Endothelial cell of umbilical vein (primary cell): ENCODE data around the gene SLC12A6. TPM values are rescaled to one million over a fixed set of nuclear protein-coding genes. Genes with fewer than 3 reads are reported as not detected.

Experiments
- BruUV-seq: library from RNA; stranded (reverse); fragments of 400-500 nt; replicated peaks from 2 replicates; lab custom pipeline; 2021; lab: Mats Ljungman, UMichigan
- CTCF ChIA-PET: fragments of 300-600, 350-600 bp; sonication (Branson Sonifier 250); formaldehyde crosslinking; loops from one replicate; lab custom pipeline; 2021; ENCODE audit warnings: antibody characterized with exemption, inconsistent platforms; lab: Charles Lee
- POLR2A ChIA-PET: fragments of 300-600, 350-600 bp; sonication (Branson Sonifier 250); formaldehyde crosslinking; loops from one replicate; lab custom pipeline; 2021; ENCODE audit warnings: antibody characterized with exemption, inconsistent platforms; lab: Charles Lee
- DNase-seq: peaks from one replicate; pipeline ENCODE4 v3.0.0-alpha.2; 2011; ENCODE audit warnings: low read depth, low spot score
- FAIRE-seq: peaks from 2 replicates; lab custom pipeline; 2011; peaks lifted over from hg19 to GRCh38; lab: Jason Lieb, UNC
- H2AFZ ChIP-seq: 2 replicates; pipeline ENCODE4 v1.6.0; 2012; ENCODE audit warnings: low read depth, low read length, control low read depth, inconsistent platforms
- H3K27ac ChIP-seq: 2 replicates; pipeline ENCODE4 v1.5.1; 2011; ENCODE audit warnings: low read depth, mild to moderate bottlenecking, control low read depth, low read length, moderate library complexity; ENCODE audit not compliant: insufficient read depth
- H3K27me3 ChIP-seq, 2 experiments: 2 replicates each; pipeline versions ENCODE4 v1.6.0 to v1.6.1; 2011; ENCODE audit warnings: low read length in 2 of 2, mixed read lengths in 1 of 2; ENCODE audit not compliant: control insufficient read depth in 2 of 2, insufficient read depth in 2 of 2
- H3K36me3 ChIP-seq, 2 experiments: 2 replicates in 1 of 2; 3 replicates in 1 of 2; pipeline ENCODE4 v1.5.1; 2011; ENCODE audit warnings: low read length in 2 of 2, mild to moderate bottlenecking in 1 of 2, moderate library complexity in 1 of 2; ENCODE audit not compliant: control insufficient read depth in 2 of 2, insufficient read depth in 2 of 2; ENCODE audit errors: extremely low read depth in 1 of 2
- H3K4me1 ChIP-seq: 3 replicates; pipeline ENCODE4 v1.5.1; 2011; ENCODE audit warnings: mild to moderate bottlenecking, low read length; ENCODE audit not compliant: control insufficient read depth, insufficient read depth; ENCODE audit errors: extremely low read depth
- H3K4me2 ChIP-seq: 2 replicates; pipeline ENCODE4 v1.6.1; 2011; ENCODE audit warnings: low read length, control low read depth, mixed read lengths; ENCODE audit not compliant: insufficient read depth
- H3K4me3 ChIP-seq, 3 experiments: fragments of 200-600 bp in 1 of 3; sonication (generic), shearing (Covaris generic) in 1 of 3; replicated peaks in 1 of 3; 2 replicates each; pipeline ENCODE4 v1.5.1; 2011 to 2016; ENCODE audit warnings: control low read depth in 3 of 3, low read length in 3 of 3, mild to moderate bottlenecking in 2 of 3, inconsistent platforms in 1 of 3, low read depth in 1 of 3, moderate library complexity in 1 of 3; ENCODE audit not compliant: insufficient read depth in 1 of 3
- H3K79me2 ChIP-seq: 2 replicates; pipeline ENCODE4 v1.6.0; 2012; ENCODE audit warnings: low read length, inconsistent platforms; ENCODE audit not compliant: control insufficient read depth, insufficient read depth
- H3K9ac ChIP-seq: replicated peaks from 2 replicates; pipeline ENCODE3; 2011; ENCODE audit warnings: low read length, control low read depth; ENCODE audit not compliant: insufficient read depth; ENCODE audit errors: extremely low read depth
- H3K9me1 ChIP-seq: replicated peaks from 3 replicates; pipeline ENCODE4 v1.6.0; 2011; ENCODE audit warnings: mild to moderate bottlenecking, low read length; ENCODE audit not compliant: control insufficient read depth, insufficient read depth; ENCODE audit errors: extremely low read depth
- H3K9me3 ChIP-seq: replicated peaks from 2 replicates; pipeline ENCODE4 v1.5.1; 2012; ENCODE audit warnings: low read length, inconsistent platforms; ENCODE audit not compliant: control insufficient read depth, insufficient read depth
- H4K20me1 ChIP-seq: replicated peaks from 2 replicates; pipeline ENCODE3; 2011; ENCODE audit warnings: mild to moderate bottlenecking, low read length; ENCODE audit not compliant: control insufficient read depth, insufficient read depth; ENCODE audit errors: extremely low read depth
- CTCF ChIP-seq, 2 donors: IDR thresholded peaks; 1 replicate in 1 of 2; 2 replicates in 1 of 2; pipeline ENCODE4 v1.5.1; 2011; ENCODE audit warnings: low read length in 2 of 2, mild to moderate bottlenecking in 2 of 2, moderate library complexity in 2 of 2, control low read depth in 1 of 2, inconsistent platforms in 1 of 2, low read depth in 1 of 2; ENCODE audit not compliant: insufficient read depth in 1 of 2; ENCODE audit errors: extremely low read depth in 1 of 2
- EZH2 ChIP-seq: IDR thresholded peaks from 2 replicates; pipeline ENCODE4 v1.6.1; 2012; ENCODE audit warnings: borderline replicate concordance, low read depth, mild to moderate bottlenecking, moderate library complexity, low read length, inconsistent platforms; ENCODE audit not compliant: severe bottlenecking
- FOS ChIP-seq: IDR thresholded peaks from 2 replicates; pipeline ENCODE4 v1.6.1; 2011; ENCODE audit warnings: mild to moderate bottlenecking, low read length, moderate library complexity, borderline replicate concordance; ENCODE audit not compliant: insufficient read depth
- GATA2 ChIP-seq: IDR thresholded peaks from 2 replicates; pipeline ENCODE4 v1.7.0; 2011; ENCODE audit warnings: low read depth, mild to moderate bottlenecking, moderate library complexity, mixed read lengths, low read length; ENCODE audit not compliant: insufficient read length, insufficient read depth
- JUN ChIP-seq: IDR thresholded peaks from 2 replicates; pipeline ENCODE4 v1.6.1; 2011; ENCODE audit warnings: borderline replicate concordance, low read depth; ENCODE audit not compliant: insufficient read length, insufficient read depth
- MAX ChIP-seq: IDR thresholded peaks from 2 replicates; pipeline ENCODE4 v1.6.1; 2011; ENCODE audit not compliant: insufficient read depth, insufficient read length
- MYC ChIP-seq: IDR thresholded peaks from one replicate; pipeline ENCODE4 v1.6.1; 2011; ENCODE audit warnings: mild to moderate bottlenecking, low read depth, low read length
- POLR2A ChIP-seq: IDR thresholded peaks from 2 replicates; pipeline ENCODE4 v1.6.1; 2012; ENCODE audit warnings: low read depth, mild to moderate bottlenecking, control low read depth, low read length
- dilution Hi-C: fragments of 300-500 bp; cut with MboI; formaldehyde crosslinking; loops from one replicate; pipeline ENCODE4 v1.15.0; 2019; ENCODE audit warnings: low sequenced_read_pairs; ENCODE audit not compliant: extremely low pct_ligation_motif_present
- intact Hi-C: fragments of 100-400 bp; cut with micrococcal nuclease; formaldehyde crosslinking; loops from one replicate; pipeline ENCODE4 v1.10.0; 2022
- polyA plus RNA-seq, 4 experiments: library from polyadenylated mRNA; depleted of rRNA in 3 of 4; stranded (reverse) in 3 of 4; unstranded in 1 of 4; fragments of >200 nt; gene quantifications; 2 replicates each; pipeline versions ENCODE4 v1.2.1 to v1.2.3, GENCODE V29; 2011 to 2012; ENCODE audit warnings: missing spikeins in 1 of 4
- total RNA-seq: library from RNA; stranded (reverse); gene quantifications from 2 replicates; pipeline ENCODE4 v1.2.3, GENCODE V29; 2021

The SLC12A6 gene
- total and polyA plus RNA-seq, 2 donors (not counting 3 experiments of a cell fraction or from before 2014, with no cell fraction given): 21.4 to 27.1 TPM

- no peak overlapping the region for H3K4me2 ChIP-seq
- intact Hi-C loops: no loop called here
- H3K36me3 ChIP-seq: no peaks in the 10 kb centered on the region
- no peaks in the 10 kb centered on the region for H3K4me1 ChIP-seq
- no peaks in the 10 kb centered on the region for H3K9me1 ChIP-seq
- peak; percentile 46 for FAIRE-seq
- dilution Hi-C loops: no loop called here
- CTCF ChIA-PET: interaction anchor here (2.1 to 2.8 kb wide), 2 partner anchors 8 to 108 kb away, joined by 9 to 16 read pairs; partner anchors contain the start of gene KATNBL1
- POLR2A ChIA-PET: no interaction called here
- H3K79me2 ChIP-seq: no peaks in the 10 kb centered on the region
- H3K4me3 ChIP-seq: no peak overlapping the region
- no peaks in the 10 kb centered on the region for H4K20me1 ChIP-seq
- H2AFZ ChIP-seq: no peak overlapping the region
- H3K9me3 ChIP-seq: no peaks in the 10 kb centered on the region
- DNase-seq: no peak
- TF ChIP-seq POLR2A (no peak), EZH2 (no peak), JUN (peak; percentile 58), MYC (no peak), MAX (no peak), FOS (peak; percentile 63), GATA2 (peak; percentile 50), CTCF (IDR thresholded peaks at IDR 0.05; ENCODE audit: extremely low read depth in 1 of 2, insufficient read depth in 1 of 2, low read depth in 1 of 2, low read length in 2 of 2) (no peak)
- no peaks in the 10 kb centered on the region for H3K27me3 ChIP-seq
- no peak overlapping the region for H3K9ac ChIP-seq
- H3K27ac ChIP-seq: no peak overlapping the region
- BruUV-seq: no TSS peak
These were observed 119.9 kb downstream of the SLC12A6 start for GRCh38 chr15:34217587-34218225.
